HL-60 (cell line): Measurements from ENCODE around the gene KCNQ5.

Experiments used
- CTCF ChIP-seq: IDR thresholded peaks from one replicate; pipeline ENCODE4 v1.5.1; 2011; ENCODE audit warnings: low read length, control low read depth, inconsistent platforms; ENCODE audit not compliant: insufficient read depth
- POLR2AphosphoS5 ChIP-seq: IDR thresholded peaks from 2 replicates; pipeline ENCODE4 v1.6.1; 2012; ENCODE audit warnings: low read depth

DNA sequence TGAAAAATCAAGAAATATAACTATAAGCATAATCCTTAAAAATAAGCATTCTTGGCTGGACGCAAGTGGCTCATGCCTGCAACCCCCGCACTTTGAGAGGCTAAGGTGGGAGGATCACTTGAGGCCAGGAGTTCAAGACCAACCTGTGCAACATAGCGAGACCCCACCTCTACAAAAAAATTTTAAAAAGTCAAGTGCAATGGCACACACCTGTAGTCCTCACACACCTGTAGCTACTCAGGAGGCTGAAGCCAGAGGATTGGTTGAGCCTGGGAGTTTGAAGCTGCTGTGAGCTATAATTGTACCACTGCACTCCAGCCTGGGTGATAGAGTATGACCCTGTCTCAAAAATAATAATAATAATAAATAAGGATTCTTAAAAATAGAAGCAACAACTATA is 494.5 kb downstream of the KCNQ5 start:
- no peak for TF ChIP-seq CTCF
- TF ChIP-seq POLR2AphosphoS5 = no peak
